RWPE2 (cell line): Measurements from ENCODE around the gene DAGLA.
A peak's percentile ranks its signal among the peaks of the same experiment; 100 is the strongest.

Experiments
- ATAC-seq: fragments of 200-7000 bp; cut with Tn5 transposase; 3 replicates; pipeline ENCODE4 v1.9.1; 2021; ENCODE audit warnings: low read depth
- DNase-seq: peaks from one replicate; pipeline ENCODE4 v3.0.0-alpha.2; 2020; ENCODE audit warnings: low spot score
- H3K27ac ChIP-seq: fragments of 450-650 bp; 2 replicates; pipeline ENCODE4 v1.5.1; 2017; ENCODE audit warnings: mild to moderate bottlenecking; ENCODE audit not compliant: poor library complexity, severe bottlenecking
- H3K27me3 ChIP-seq: fragments of 250-450 bp; sonication (Bioruptor Pico); 2 replicates; pipeline ENCODE4 v1.5.1; 2021; ENCODE audit warnings: mild to moderate bottlenecking, moderate library complexity; ENCODE audit not compliant: insufficient read depth, poor library complexity, severe bottlenecking
- H3K36me3 ChIP-seq: fragments of 250-450 bp; sonication (Bioruptor Pico); 2 replicates; pipeline ENCODE4 v1.5.1; 2020; ENCODE audit warnings: low read depth, mild to moderate bottlenecking, moderate library complexity
- H3K4me1 ChIP-seq: fragments of 250-450 bp; sonication (Bioruptor Pico); 2 replicates; pipeline ENCODE4 v1.5.1; 2021; ENCODE audit warnings: mild to moderate bottlenecking, moderate library complexity; ENCODE audit not compliant: insufficient read depth, poor library complexity, severe bottlenecking
- H3K4me3 ChIP-seq: fragments of 250-450 bp; sonication (Bioruptor Pico); 2 replicates; pipeline ENCODE4 v1.5.1; 2021; ENCODE audit warnings: mild to moderate bottlenecking, moderate library complexity; ENCODE audit not compliant: severe bottlenecking
- H3K9me3 ChIP-seq: fragments of 250-450 bp; sonication (Bioruptor Pico); 2 replicates; pipeline ENCODE4 v1.5.1; 2021; ENCODE audit warnings: mild to moderate bottlenecking, moderate library complexity; ENCODE audit not compliant: severe bottlenecking
- CTCF ChIP-seq: fragments of 450-650 bp; IDR thresholded peaks from one replicate; pipeline ENCODE4 v1.5.1; 2017; ENCODE audit warnings: mild to moderate bottlenecking, moderate library complexity; ENCODE audit not compliant: poor library complexity, severe bottlenecking

The DAGLA gene

GRCh38 chr11:61730240-61730994 is 50.2 kb downstream of the DAGLA start:
- H3K27me3 ChIP-seq = no peaks in the 10 kb centered on the region
- H3K4me3 ChIP-seq = no peak overlapping the region
- DNase-seq (peak; percentile 90), ATAC-seq (peak; percentile 87)
- TF ChIP-seq CTCF = no peak
- no peaks in the 10 kb centered on the region for H3K36me3 ChIP-seq
- peaks cover 29% of the 10 kb centered on the region for H3K4me1 ChIP-seq
- peak overlapping the region; percentile 8 for H3K27ac ChIP-seq
- H3K9me3 ChIP-seq = no peaks in the 10 kb centered on the region

- no peak for TF ChIP-seq CTCF
- no peak overlapping the region for H3K4me3 ChIP-seq
- H3K36me3 ChIP-seq = no peaks in the 10 kb centered on the region
- H3K4me1 ChIP-seq = peaks cover 25% of the 10 kb centered on the region
- no peak overlapping the region for H3K27ac ChIP-seq
- H3K27me3 ChIP-seq = no peaks in the 10 kb centered on the region
- ATAC-seq (no peak), DNase-seq (no peak)
- H3K9me3 ChIP-seq = no peaks in the 10 kb centered on the region
Observed at GRCh38 chr11:61731211-61731951, 51.2 kb downstream of the DAGLA start.

- no peaks in the 10 kb centered on the region for H3K27me3 ChIP-seq
Observed at GRCh38 chr11:61731952-61732675, 51.9 kb downstream of the DAGLA start.

GRCh38 chr11:61732705-61733104 is 52.5 kb downstream of the DAGLA start:
- Histone ChIP-seq H3K4me1 (peaks cover 25% of the 10 kb centered on the region), H3K4me3 (no peak overlapping the region), H3K27me3 (no peaks in the 10 kb centered on the region), H3K36me3 (no peaks in the 10 kb centered on the region), H3K9me3 (no peaks in the 10 kb centered on the region), H3K27ac (no peak overlapping the region)
- TF ChIP-seq CTCF = no peak
- ATAC-seq (no peak), DNase-seq (no peak)

More at GRCh38 chr11:61731952-61732675, 51.9 kb downstream of the DAGLA start:
- Histone ChIP-seq H3K4me1 (peaks cover 25% of the 10 kb centered on the region), H3K4me3 (no peak overlapping the region), H3K27ac (no peak overlapping the region), H3K9me3 (no peaks in the 10 kb centered on the region), H3K36me3 (no peaks in the 10 kb centered on the region)
- ATAC-seq (no peak), DNase-seq (no peak)
- no peak for TF ChIP-seq CTCF
